Glomerular visceral epithelial cell (primary cell): ENCODE measurements around the gene PRRC2B.
A peak's percentile ranks its signal among the peaks of the same experiment; 100 is the strongest.
"Not testable (repeated sequence)": the region's sequence is repeated elsewhere in the genome, so short reads cannot be mapped to it uniquely, and the experiment has no call there.

Source experiments
- DNase-seq: peaks from one replicate; pipeline ENCODE4 v3.0.0-alpha.2; 2016; ENCODE audit errors: extremely low spot score

The PRRC2B gene

DNA sequence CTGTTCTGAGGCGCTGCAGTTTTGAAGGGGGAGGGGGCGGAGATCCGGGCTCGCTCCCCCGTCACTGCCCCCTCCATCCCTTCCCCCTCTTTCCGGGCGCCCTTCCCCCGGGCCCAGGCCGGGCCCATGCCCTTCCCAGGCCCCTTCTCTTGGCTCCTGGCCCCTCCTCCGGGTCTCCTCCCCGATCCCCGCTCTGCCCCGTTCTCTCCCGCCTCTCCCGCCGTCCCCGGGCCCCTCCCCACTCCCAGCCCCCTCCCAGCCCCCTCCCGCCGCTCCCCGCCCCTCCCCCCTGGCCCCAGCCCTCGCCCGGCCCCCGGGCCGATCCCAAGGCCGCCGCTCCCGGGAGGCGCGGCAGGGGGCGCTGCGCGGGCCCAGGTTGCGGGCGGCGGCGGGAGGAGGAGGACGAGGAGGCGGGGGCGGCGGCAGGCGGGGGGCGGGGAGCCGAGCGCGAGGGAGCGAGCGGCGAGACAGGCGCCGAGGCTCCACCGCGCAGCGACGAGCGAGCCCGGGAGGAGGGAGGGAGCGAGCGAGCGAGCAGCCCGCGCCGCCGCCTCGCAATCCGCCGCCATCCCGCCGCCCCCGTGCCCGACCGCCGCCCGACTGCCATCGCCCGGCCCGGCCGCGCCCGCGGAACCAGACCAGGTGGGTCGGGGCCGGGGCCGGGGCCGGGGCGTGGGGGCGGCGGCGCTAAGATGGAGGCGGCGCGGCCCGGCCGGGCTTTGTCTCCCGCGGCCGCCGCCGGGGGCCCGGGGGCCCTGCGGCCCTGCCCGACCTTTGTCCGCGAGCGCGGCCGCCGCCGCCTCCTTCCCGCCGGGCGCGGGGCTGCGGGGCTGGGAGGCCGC, at the start of gene PRRC2B:
TSS of gene PRRC2B (plus strand) at position 465 of the 842 bp plus-strand sequence. CDS start 36,059 bp downstream, outside the sequence.
- DNase-seq = peak; percentile 89

DNA sequence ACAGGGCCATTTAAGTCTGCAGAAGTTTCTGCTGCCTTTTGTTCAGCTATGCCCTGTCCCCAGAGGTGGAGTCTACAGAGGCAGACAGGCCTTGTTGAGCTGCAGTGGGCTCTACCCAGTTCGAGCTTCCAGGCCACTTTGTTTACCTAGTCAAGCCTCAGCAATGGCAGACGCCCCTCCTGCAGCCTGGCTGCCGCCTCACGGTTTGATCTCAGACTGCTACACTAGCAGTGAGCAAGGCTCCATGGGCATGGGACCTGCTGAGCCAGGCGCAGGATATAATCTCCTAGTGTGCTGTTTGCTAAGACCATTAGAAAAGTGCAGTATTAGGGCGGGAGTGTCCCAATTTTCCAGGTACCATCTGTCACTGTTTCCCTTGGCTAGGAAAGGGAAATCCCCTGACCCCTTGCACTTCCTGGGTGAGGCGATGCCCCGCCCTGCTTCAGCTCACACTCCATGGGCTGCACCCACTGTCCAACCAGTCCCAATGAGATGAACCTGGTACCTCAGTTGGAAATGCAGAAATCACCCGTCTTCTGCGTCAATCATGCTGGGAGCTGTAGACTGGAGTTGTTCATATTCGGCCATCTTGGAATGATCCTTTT, 48.9 kb upstream of the PRRC2B start:
- not testable (repeated sequence) for DNase-seq

DNA sequence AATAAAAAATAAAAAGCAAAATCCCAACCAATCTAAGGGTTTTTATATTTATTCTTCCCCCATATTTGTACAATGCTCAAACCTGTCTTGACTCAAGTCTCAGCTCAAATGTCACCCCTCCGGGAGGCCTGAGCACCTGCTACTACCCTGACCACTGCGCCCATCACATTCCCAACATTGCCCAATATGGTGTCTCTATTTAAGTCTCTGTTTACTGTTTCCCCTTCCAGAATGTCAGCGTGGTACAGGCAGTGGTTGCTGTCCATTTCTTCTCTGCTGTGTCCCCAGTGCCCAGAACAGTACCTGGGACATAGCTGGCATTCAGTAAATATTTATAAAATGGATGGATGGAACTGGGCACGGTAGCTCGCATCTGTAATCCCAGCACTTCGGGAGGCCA, 47.3 kb upstream of the PRRC2B start:
- no peak for DNase-seq

DNA sequence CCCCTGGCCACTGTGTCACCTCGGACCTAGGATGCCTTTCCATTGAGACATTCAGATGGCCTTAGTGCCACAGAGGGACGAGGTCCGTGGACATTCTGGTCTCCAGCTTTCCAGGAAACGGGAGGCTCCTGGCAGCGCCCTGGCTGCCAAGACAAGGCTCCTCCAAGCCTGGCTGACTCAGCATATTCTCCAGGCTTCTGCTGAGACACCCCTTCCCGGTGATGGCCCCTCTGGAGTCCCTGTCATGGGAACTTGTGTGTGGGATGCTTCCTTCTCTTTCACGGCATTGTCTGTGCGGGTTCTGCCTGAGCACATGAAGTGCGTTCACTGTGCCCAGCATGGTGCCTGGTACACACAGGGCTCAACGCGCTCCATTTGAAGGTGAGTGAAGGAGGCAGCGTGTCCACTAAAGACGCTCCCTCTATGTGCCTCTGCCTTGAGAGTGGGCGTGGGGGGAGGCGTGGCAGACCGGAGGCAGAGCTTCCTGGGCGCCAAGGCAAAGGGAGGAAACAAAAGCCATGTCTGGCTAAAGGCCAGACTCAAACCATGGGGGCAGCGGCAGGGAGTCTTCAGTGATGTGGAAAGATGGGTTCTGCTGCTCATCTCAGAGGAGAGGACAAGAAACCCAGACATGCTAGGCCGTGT, 46.4 kb upstream of the PRRC2B start:
- no peak for DNase-seq

DNA sequence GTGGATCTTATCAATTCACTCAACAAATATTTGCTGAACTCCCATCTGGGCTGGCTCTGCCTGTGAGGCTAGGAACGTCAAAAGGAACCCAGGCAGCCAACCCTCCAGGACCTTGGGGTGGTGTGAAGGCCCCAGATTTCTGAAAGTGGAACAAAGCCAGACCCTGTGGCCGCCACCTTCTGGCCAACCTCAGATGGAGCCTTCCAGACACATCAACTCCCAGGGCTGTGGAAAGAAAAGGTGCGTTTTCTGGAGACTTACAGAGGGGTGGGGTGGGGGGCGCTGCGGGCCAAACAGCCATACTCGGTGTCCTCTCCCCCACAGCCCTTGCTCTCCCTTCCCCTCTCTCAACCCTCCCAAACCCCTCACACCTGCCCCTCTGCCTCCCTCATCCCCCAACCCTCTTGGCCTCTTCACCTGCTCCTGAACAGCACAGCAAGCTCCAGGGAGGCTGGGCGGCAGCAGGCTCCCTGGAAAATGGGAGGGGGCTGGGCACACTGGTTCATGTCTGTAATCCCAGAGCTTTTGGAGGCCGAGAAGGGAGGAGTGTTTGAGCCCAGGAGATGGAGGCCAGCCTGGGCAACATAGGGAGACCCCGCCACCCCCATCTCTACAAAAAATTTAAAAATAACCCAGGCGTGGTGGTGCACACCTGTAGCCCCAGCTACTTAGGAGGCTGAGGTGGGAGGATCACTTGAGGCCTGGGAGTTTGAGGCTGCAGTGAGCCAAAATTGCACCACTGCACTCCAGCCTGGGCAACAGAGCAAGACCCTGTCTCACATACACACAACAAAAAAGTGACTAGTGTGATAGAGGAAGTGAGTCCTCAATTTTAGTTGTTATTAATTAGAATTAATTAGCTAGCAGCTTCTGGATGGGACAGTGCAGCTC, 45.0 kb upstream of the PRRC2B start:
- no peak for DNase-seq

DNA sequence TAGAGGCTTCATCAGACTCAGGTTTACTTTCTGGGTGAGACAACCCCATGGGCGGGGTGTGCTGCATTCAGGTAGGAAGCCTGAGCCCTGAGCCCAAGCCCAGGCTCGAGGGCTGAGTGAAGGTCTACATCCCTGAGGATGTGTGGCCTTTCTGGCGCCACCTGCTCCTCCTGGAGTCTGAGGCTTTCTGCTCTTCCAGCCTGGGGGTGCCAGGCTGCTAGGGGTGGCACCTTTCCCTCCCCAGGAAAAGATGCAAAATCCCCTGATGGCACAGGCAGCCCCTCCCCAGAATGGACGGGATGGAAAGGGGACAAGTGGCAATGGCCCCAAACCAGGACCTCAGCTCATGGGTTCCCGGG, 44.4 kb upstream of the PRRC2B start:
- no peak for DNase-seq

DNA sequence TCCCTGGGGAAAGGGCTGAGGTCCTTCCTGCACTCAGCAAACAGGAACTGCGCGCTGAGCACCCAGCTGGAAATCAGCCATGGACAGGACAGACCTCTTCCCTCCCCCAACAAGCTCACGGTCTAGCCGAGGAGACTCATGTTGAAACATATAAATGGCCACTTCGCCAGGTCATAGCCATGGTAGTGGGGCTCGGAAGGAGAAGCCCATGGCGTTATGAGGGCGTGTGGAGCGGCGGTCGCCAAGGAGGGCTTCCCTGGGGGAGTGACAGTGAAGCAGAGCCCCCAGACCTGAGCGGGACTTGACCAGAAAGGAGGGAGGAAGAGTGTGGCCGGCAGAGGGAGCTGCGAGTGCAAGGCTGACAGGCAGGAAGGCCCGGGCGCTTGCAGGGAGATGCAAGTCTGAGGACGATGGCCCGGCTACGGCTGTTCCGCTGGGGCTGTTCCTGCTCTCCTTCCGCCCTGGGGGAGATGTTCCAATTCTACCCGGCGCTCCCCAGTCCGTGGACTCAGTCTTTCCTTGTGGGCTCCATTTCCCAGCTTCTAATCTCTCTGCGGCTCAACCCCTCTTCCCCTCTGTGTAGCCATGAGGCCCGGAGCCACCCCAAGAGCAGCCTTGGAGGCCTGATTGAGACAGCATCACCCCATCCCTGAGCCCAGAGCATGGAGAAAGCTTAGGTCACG, 43.9 kb upstream of the PRRC2B start:
- DNase-seq = peak; percentile 84

DNA sequence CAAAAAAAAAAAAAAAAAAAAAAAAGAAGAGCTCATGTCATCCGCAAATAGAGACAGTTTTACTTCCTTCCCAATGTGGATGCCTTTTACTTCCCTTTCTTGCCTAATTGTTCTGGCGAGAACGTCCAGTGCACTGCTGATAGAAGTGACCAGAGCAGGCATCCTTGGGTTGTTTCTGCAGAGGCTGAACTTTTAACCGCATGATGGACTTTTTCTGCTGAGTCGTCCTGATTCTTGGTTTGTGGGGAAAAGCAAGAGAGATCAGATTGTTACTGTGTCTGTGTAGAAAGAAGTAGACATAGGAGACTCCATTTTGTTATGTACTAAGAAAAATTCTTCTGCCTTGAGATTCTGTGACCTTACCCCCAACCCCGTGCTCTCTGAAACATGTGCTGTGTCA, 37.4 kb upstream of the PRRC2B start:
- DNase-seq = not testable (repeated sequence)

DNA sequence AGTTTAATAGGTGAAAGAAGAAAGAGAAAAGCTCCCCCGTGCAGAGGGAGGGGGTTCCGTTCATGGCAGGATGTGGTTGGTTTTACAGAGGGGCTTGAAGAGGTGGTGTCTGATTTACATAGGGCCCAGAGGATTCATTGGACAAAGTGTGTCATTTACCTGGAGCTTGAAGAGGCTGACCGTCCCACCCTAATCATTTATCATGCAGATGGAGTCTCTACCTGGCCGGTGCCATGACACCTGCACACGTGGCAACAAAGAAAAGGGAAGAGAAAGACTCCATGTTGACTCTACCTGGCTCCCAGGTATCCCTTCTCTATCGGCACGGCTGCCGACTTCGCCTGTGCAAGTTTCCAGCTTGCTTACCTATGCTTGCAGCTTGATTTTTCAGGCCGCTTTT, 35.3 kb upstream of the PRRC2B start:
- no peak for DNase-seq

DNA sequence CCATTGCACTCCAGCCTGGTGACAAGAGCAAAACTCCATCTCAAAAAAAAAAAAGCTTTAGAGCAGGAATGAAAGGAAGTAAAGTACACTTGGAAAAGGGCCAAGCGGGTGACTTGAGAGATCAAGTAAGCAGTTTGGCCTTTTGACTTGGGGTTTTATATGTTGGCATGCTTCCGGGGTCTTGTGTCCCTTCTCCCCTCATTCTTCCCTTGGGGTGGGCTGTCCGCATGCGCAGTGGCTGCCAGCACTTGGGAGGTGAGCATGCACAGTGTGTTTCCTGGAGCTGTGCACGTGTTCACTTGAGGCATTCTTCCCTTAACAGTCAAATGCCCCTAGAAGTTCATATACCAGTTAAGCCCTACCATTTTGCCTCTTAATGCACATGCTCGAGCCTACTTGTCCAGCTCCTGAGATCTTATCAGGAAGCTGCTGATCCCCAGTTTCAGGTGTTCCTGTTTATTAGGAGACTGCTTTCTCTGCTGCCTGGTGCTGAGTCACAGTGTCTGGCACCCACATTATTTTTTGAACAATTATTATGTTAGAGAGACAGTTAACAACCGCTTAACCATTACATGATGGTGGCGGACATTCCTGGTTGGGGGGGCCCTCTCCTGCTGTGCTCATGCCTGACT, 32.6 kb upstream of the PRRC2B start:
- peak; percentile 59 for DNase-seq

DNA sequence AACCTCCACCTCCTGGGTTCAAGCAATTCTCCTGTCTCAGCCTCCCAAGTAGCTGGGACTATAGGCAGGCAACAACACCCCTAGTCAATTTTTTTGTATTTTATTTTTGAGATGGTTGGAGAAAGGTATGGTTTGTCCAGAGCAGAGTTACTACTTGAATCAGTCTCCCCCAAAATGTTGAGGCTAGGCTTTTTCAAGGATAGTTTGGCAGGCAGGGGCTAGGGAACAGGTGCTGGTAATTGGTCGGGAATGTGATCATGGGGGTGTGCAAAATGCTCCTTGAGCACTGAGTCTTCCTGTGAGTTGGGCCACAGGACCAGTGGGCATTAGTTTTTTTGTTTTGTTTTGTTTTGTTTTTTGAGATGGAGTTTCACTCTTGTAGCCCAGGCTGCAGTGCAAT, 28.3 kb upstream of the PRRC2B start:
- no peak for DNase-seq

DNA sequence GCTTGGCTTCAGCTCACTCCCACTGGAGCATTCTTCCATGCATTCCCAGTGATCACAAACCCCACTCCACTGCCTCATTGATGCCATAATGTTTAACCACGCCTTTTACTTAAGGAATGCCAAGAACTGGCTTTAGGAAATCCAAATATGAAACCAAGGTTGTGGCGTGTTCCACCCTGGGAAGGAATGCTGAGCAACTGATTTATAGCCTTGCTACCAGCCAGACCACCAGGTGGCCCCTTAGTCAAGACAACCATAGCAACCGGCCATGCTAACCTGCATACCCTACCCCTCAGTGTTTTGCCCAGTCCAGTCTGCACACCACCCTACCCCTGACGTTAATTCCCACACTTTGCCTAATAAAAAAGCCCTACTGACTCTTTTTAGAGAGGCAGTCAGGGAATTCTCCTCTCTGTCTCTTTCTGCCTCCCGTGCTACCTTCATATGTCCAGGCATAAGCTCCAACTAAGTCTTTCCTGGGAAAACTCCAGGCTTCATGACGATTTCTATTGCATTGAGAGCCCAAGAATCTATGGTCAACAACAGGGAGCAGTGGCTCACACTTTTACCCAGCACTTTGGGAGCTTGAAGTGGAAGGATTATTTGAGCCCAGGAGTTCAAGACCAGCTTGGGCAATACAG, 27.0 kb upstream of the PRRC2B start:
- DNase-seq = peak; percentile 73

DNA sequence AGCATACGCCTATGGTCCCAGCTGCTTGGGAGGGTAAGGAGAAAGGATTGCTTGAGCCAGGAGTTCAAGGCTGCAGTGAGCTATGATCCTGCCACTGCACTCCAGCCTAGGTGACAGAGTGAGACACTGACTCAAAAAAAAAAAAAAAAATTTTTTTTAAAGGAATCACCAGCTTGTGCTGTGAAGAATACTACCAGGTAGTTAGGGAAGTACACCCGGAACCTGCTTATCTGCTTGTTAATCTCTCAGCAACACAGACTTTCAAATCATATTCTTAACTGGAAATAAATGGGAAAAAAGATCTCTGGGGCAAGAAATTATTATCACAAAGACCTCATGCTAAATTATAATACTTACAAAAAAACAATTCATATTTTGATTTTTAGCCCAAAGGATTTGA, 26.4 kb upstream of the PRRC2B start:
- DNase-seq = no peak

DNA sequence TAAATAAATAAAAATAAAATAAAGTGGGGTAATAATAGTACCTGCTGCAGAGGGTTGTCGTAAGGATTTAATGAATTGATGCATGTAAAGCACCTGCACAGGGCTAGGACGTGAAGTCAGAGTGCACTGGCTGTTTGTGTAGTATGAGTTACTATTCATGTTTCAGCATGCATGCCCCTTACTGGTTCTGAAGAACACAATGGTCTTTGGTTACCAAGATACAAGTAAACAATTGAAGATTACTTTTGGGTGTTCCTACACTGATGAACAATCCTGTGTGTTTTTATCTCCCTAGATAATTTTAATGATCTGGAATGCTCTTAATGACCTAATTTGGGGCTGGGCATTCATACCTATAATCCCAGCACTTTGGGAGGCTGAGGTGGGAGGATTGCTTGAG, 23.2 kb upstream of the PRRC2B start:
- no peak for DNase-seq

DNA sequence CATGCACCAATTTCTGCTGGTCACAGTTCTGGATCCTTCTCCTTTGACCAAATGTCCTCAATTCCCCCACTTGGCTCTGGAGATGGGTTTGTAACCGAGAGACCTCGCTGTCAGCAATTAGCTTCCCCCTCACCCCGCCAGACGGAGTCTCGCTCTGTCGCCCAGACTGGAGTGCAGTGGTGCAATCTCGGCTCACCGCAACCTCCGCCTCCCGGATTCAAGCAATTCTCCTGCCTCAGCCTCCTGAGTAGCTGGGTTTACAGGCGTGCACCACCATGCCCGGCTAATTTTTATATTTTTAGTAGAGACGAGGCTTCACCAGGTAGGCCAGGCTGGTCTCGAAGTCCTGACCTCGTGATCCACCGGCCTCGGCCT, 21.3 kb upstream of the PRRC2B start:
- DNase-seq = not testable (repeated sequence)

DNA sequence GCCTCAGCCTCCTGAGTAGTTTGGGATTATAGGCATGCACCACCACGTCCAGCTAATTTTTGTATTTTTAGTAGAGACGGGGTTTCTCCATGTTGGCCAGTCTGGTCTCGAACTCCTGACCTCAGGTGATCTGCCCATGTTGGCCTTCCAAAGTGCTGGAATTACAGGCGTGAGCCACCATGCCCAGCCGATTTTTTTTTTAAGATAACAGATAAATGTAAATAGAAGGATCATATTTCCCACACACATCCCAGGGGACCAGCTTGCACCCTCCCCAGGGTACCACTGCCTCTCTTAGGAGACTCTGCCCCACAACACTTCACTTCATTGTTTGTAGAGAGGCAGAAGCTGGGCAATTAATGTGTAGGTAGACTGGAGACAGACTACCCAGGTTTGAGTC, 19.2 kb upstream of the PRRC2B start:
- not testable (repeated sequence) for DNase-seq

DNA sequence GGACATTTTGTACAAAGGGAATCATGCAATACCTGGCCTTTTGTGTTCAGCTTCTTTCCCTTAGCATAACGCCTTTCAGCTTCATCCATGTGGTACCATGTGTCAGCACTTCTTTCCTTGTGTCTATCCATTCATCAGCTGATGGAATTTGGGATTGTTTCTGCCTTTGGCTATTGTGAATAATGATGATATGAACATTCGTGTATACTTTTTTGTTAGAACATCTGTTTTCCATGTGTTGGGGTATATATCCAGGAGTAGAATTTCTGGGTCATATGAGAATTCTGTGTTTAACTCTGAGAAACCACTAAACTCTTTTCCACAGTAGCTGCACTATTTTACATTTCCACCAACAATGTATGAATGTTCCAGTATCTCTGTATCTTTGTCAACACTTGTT, 14.8 kb upstream of the PRRC2B start:
- DNase-seq = no peak

DNA sequence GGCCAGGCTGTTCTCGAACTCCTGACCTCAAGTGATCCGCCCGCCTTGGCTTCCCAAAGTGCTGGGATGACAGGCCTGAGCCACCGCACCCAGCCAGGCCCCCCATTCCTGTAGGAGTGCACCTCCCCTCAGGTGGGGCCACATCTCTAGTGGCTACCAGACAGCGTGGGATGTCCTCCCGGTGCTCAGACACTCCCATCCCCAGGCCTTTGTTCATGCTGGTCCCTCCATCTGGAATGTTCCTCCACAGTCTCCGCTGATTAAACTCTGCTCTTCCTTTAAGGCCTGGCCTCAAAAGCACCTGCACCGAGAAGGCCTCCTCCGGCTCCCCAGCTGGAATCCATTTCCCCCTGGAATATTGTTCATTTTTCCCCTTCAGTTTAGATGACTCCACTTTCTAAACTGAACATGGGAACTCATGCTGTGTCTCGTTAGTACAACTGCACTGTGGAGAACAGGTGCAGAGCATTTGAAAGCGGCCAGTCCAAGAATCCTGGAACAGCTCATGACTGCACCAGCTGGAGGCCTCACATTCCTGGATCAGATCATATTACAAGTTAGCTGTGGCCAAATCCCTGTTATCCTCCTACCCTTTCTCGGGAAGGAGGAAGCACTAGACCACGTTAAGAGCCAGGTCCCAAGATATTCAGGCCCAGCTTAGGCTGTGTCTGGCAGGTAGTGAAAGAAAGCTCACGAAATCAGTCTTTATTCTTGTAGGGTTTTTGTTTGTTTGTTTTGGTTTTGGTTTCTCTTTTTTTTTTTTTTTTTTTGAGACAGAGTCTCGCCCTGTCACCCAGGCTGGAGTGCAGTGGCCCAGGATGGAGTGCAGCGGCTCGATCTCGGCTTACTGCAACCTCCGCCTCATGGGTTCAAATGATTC, 10.8 kb upstream of the PRRC2B start:
- peak; percentile 82 for DNase-seq

DNA sequence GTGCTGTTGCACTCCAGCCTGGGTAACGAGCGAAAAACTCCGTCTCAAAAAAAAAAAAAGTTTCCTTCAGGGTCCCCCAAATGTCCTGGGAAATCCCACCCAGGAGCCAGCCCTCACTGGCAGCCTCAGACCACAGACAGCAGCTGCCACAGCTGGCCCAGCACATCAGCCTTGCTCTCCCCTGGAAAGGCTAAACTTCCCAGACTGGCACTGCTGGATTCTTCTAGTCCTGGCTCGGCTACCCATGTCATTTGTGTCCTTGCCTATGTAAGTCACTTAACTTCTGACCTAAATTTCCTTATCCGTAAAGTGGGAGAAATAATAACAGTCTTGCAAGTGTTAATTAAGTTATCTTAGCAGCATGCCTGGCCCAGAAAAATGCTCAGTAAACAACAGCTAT, 8.6 kb upstream of the PRRC2B start:
- DNase-seq = no peak
